ENCODE measurements around the gene TMEM132D.
"Not testable (repeated sequence)": the region's sequence is repeated elsewhere in the genome, so short reads cannot be mapped to it uniquely, and the experiment has no call there.

TMEM132D gene

GRCh38 chr12:129570796-129571400, 332.9 kb downstream of the TMEM132D start:
- no peak for DNase-seq

- DNase-seq, result no peak
Observed at GRCh38 chr12:129566800-129567199, 337.0 kb downstream of the TMEM132D start.

GRCh38 chr12:129564768-129565167, 339.1 kb downstream of the TMEM132D start:
- DNase-seq, result no peak

DNA sequence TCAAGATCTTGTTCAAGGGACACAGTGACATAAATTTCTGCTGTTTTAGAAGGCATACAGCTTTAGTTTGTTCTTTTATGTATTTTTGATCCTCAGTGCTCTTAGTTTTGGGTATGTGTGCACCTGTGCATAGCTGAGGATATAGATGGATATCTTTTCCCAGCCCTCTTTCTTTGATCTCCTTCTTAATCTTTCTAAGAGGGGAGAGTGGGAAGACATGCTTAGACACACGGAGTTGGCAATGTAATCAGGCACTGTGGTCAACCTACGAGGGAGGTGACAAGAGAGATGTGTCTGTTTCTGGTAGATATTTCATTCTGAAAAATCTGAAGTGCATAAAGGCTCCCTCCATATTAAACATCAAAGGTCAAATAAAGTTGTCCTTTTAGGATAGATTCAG, 340.6 kb downstream of the TMEM132D start:
- no peak for DNase-seq

GRCh38 chr12:129561304-129561703, 342.5 kb downstream of the TMEM132D start:
- DNase-seq, result no peak

DNA sequence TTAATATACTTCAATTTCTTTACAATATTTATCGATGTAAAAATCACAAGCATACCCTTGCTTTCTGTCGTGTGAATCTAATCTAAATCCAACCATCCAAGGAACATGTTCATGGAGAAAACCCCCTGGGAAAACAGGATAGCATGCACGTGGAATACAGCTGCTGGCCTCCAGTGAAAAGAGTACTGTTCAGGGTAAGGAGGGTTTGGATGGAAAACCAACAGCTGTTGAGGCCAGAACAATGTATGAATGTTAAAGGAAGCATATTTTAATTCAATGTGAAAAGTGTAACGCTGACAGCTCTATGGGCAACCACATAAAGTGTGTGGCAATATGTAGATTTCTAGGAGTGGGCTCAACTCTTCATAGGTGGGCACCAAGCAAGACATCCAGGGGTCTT, 344.0 kb downstream of the TMEM132D start:
- no peak for DNase-seq

GRCh38 chr12:129558036-129558435, 345.8 kb downstream of the TMEM132D start:
- no peak for DNase-seq

DNA sequence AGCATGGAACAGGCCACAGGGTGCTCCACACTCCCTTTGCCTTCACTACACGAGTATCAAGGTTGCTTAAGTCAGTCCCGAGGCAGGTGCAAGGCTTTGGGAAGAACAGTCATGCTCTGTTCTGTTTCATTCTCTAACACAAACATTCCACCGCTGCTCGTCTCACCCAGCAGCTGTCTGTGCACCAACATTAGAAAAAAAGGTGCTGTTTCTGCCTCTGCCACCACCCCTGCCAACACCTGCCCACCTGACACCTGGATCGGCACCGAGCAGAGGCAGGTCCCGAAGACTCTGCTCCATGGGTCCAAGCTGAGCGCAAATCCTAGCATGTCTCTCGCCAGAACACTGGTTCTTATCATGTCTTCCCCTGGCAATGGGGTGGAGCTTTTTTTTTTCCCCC, 347.7 kb downstream of the TMEM132D start:
- no peak for DNase-seq

DNA sequence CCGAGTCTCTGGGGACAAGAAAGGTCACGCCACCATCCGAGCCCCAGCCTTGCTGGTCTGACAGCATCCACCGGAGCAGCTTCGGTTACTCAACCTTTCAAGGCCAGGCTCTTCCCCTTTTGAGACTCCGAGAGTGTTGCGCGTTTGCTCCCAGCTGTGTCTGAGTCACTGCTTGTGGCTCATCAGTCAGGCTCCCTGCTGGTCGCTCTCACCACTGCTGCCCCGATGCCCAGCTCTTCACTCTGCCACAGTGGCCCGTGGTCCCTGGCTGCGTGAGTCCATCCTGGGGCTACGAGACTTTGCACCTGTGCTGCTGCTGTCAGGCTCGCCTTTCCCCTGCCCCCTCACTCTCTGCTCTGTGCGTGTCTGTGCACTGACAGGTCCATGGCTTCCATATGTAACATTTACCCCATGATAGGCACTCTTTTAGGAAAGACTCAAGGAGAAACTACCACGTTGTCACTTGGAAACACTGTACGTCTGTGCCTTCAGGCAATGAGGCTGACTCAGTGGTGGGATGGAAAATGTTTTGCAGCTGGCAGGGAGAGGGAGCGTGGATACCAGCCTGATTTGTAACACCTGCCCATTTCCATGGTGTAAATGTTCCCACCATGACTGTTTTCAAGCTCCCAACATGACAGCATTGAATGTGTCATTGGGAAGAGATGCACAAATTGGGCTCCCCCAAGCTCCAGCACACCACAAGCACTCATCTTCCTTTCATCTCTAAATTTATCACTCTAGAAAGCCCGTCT, 350.7 kb downstream of the TMEM132D start:
- DNase-seq, result no peak

DNA sequence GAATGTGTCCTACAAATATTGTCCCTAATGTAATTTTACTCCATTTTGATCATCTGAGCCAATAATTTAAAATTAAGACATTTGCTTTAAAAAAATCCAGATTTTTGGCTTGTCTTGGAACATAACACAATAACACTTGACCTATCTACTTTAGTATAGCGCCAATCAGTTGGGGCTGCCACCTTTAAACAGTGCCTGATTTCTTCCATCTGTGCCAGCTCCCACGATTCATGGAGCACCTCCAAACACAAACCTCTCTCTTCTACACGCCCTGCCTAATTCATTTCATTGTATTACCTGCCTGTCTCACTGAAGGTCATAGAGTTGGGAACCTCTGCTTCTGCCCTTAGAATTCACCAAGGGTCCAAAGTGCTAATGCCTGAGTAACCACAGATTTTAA, 352.4 kb downstream of the TMEM132D start:
- no peak for DNase-seq

- DNase-seq, result no peak
Observed at GRCh38 chr12:129550353-129550752, 353.5 kb downstream of the TMEM132D start.

GRCh38 chr12:129549656-129550055, 354.2 kb downstream of the TMEM132D start:
- no peak for DNase-seq

DNA sequence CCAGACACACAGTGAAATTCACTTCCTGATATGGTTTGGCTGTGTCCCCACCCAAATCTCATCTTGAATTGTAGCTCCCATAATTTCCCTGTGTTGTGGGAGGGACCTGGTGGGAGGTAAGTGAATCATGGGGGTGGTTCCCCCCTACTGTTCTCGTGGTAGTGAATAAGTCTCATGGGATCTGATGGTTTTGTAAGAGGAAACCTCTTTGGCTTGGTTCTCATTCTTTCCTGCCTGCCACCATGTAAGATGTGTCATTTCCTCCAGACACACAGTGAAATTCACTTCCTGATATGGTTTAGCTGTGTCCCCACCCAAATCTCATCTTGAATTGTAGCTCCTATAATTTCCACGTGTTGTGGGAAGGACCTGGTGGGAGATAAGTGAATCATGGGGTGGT, 354.8 kb downstream of the TMEM132D start:
- DNase-seq, result not testable (repeated sequence)

- DNase-seq, result no peak
Observed at GRCh38 chr12:129544716-129545115, 359.1 kb downstream of the TMEM132D start.

DNA sequence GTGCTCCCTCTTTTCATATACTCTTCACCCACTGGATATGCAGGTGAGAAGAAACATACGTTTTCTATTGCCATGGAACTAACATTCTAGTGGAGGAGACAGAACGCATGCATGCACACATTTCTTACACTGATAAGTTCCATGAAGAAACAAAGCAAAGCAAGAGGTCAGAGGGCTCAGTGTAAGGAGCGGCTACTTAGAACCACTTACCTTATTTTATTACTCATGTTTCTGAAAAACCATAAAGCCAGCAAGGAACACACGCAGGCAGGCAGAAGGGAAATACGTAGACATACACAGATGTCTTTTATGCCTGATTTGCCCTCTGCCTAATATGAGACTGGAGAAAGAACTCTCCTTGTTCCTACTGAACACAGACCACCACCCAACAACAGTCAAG, 362.9 kb downstream of the TMEM132D start:
- DNase-seq, result no peak

- DNase-seq, result no peak
Observed at GRCh38 chr12:129540249-129540648, 363.6 kb downstream of the TMEM132D start.

- DNase-seq, result not testable (repeated sequence)
Observed at GRCh38 chr12:129538724-129539335, 365.0 kb downstream of the TMEM132D start.

DNA sequence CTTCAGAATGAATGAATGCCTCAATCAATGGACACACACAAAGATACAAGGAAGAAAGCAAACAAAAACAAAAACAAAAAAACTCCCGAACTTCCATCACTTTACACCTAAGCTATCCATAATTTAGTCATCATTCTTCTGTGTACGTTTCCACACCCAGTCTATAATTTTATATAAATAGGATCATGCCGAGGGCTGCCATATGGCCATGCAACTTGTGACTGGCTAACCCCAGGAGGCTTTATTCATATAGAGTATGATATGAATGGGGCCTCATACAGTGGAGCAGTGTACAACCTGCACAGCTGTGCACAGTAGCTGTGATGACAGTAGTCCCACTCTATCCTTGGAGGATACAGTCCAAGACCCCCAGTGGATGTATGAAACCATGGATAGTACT, 365.7 kb downstream of the TMEM132D start:
- DNase-seq, result no peak

DNA sequence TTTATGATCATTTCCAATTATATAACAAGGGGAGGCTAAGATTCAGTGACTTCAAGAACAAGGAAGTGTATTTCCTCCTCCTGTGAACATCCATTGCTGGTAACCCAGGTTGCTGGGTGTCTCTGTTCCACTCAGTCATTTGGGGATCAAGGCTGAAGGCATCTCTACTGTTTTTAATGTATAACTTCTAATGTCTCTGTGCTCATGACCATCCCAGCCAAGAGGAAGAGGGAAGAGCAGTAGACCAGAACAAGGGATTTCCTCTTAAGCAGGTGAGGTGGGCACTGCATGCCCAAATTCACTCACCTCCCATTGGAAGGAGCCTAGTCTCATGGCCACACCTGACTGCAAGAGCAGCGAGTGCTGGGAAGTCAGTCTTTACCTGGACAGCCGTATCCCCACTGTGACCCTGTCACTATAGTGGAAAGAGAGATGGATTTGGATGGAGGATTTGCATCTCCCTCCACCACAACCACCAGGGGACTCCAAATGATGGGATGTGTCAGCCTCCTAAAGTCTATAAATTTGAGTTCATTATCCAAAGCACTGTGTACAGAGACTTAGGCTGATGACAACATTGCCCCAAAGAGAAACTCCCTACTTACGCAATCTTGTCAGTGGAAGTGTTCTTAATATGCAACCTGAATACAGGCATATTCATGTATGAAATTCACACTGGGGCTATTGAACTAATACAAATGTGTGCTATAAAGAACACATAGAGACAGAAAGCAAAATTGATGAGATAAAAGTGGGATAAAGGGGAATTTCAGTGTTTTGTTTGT, 368.7 kb downstream of the TMEM132D start:
- no peak for DNase-seq

DNA sequence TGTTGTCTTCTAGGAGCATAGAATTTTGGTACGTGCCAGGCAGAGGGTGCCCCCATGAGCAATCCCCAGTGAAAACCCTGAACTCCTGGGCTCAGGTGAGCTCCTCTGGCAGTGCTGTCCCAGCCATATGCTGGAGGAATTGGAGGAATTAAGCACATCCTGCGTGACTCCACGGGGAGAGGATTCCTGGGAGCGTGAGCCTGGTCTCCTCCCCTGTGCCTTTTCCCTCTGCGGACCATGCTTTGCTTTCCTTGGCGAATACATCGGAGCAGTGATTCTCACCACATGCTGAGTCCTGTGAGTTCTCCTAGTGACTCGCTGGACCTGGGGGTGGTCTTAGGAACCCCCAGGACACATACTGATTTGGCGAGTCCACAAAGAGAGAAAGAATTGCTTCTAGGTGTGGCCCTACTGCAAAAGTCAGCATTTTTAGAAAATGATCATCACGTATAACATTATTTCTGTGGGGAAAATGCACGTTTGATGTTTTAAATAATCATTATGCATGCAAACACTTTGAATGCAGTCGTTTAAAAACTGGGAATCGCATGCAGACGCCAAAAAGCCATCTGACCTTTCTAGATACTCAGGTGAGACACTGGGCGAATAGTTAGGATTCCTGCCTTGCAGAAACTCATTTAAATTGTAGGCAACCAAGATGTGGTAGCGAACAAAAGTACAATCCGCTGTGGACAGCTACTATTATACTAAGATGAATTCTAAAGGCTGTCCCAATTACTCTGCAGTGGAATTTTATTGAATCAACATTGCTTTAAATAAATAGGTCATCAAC, 370.9 kb downstream of the TMEM132D start:
- no peak for DNase-seq

- DNase-seq, result no peak
Observed at GRCh38 chr12:129532082-129532481, 371.7 kb downstream of the TMEM132D start.

- no peak for DNase-seq
Observed at GRCh38 chr12:129530984-129531383, 372.8 kb downstream of the TMEM132D start.

DNA sequence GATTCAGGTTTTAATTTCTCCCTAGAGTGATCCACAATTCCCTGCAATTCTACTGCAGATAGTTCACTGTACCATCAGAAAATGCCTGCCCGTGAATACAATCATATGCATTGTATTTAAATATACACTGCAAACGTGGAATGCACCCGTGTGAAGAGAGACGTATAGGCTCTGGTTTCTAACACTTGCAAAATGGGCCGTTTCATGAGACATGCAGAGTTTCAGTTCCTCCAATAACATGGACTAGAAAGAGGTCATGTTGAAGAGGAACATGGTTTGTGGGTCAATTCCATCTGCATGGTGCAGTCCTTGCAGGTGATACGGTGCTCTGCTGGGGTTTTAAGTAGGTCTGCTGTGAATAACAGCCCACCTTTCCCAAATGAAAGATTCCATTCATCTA, 373.3 kb downstream of the TMEM132D start:
- no peak for DNase-seq
